NCI-H510A treated with DMSO at 0.1 percent for 48 hours (cell line): Measurements from ENCODE around the gene TIMP2.

ENCODE experiments used
- DNase-seq: peaks from one replicate; lab custom pipeline; 2025; lab: John Stamatoyannopoulos, UW

TIMP2 gene

DNA sequence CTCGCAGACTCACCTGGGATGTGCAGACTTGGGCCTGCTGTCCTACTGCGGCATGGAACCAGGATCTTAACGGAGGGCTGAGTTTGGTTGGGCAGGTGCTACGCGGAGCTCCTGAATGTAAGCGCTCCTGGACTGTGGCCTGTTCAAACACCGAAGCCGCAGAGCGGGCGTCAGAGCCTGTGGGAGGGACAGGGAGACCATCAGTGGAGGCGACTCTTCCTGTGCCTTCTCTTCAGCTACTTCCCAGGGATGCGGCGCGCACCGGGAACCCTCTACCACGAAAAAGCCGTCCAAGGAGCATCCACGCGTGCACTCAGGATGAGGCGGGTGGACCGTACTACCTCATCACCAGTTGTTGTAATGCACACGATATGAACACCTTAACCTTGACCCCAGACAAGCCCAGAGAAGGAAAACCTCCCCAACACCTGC is 86.6 kb downstream of the TIMP2 start:
- peak; percentile 79 for DNase-seq

DNA sequence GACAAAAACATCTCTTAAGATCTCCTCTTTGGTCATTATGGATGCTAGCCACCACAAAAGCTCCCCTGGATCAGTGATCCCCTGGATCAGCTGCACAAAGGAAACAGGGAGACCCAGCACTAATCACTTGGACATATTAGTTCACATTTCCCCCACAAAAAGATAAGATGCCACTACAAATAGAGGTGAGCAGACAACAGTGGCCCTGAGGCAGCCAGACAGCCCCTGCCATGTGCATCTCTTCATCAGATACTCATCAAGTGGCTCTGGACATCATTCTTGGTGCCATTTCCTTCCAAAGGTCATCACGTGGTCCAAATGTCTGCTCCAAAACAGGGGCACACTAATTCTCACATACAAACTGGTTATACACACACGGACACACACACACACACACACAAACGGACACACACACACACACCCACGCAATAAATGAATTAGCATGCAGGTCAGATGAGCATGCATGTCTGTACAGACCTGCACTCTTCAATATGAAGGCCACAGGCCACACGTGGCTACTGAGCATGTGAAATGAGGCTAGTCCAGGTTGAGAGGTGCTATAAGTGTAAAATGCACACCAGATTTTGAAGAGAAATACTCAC is 88.7 kb downstream of the TIMP2 start:
- DNase-seq = no peak

DNA sequence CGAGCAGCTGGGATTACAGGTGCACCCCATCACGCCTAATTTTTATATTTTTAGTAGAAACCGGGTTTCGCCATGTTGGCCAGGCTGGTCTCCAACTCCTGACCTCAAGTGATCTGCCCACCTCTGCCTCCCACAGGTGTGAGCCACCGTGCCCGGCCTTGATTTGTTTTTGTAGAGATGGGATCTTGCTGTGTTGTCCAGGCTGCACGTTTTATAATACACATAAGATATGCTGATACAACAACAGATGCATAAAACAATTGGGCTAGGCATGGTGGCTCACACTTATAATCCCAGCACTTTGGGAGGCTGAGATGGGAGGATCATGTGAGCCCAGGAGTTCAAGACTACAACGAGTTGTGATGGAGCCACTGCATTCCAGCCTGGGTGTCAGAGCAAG is 90.6 kb downstream of the TIMP2 start:
- DNase-seq = no peak

DNA sequence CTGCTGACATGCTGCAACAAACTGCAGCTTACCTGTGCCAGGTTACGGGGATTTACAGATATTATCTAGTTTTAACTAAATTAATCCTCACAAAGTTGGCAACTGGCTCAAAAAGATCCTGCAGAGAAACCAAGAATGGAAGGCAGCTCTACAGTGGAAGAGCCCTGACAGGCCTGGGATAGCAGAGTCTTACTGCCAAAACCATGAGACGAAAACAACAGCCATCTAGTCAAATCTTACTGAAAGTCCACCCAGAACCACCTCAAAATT is 92.7 kb downstream of the TIMP2 start:
- no peak for DNase-seq

DNA sequence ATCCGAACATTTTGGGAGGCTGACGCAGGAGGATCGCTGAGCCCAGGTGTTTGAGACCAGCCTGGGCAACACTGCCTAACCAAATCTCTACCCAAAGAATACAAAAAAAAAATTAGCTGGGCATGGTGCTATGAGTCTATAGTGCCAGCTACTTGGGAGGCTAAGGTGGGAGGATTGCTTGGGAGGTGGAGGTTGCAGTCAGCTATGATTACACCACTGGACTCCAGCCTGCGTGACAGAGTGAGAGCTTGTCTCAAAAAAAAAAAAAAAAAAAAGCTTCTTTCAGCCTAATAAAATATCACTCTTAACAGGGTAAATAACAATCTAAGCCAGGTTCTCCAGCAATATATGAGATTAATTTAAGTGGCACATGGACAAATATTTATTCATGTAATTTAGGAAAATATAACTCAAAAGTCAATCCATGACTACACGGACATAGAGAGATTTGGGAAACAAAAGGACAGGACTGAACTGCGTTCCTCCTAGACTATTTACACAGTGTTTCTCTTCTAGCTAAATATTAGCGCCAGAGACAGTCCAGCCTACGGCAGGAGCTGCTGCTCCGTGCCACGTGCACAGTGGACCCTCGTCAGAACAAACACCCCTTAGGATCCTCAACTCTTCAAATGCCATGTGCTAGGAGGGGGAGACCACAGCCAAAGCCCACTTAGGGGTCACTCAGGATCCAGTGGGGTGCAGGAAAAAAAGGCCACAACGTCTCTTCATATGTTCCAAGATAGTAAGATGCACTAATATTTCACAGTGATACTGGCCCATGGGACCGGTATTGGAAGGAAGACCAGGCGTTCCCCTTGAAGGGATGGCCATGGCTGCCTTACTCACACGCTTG is 93.3 kb downstream of the TIMP2 start:
- no peak for DNase-seq

DNA sequence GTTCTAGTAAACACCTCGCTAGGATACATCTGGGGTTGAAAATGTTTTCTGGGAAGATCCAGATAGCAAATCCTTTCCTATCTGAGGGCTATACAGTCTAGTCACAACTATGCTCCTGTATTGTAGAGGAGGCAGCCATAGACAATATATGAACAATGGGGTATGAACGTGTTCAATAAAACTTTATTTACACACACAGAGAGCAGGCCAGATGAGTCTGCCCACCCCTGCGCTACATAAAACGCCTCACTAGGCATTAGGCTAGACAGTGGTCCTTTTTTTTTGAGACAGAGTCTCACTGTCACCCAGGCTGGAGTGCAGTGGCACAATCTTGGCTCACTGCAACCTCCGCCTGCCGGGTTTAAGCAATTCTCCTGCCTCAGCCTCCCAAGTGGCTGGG is 95.7 kb downstream of the TIMP2 start:
- no peak for DNase-seq

DNA sequence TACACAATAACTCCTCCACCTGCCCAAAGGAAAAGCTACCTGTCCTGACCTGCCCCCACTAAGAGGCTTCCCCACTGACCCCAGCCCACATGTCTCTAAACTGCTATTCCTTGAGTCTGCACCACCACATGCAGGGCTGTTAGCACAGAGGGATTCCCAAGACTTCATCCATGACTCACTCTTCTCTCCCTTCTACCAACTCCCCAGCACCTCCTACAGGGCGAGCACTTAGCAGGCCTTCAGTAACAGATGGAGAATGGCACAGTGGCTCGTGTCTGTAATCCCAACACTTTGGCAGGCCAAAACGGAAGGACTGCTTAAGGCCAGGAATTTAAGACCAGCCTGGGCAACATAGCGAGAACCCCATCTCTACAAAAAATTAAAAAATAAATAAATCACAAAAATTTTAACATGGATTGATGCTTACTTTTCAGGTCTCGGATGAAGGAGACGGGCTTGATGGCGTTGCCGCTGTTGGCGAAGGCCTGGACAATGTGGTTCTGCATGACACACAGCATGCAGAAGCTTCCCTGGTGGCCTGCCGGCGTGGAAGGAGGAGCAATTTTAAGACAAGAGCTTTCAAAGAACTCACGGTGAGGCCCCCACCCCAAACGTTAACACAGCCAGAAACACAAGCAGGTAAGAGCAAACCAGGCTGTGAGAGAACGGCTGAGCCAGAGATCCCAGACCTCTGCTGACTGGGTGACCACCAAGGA is 96.6 kb downstream of the TIMP2 start:
- no peak for DNase-seq

DNA sequence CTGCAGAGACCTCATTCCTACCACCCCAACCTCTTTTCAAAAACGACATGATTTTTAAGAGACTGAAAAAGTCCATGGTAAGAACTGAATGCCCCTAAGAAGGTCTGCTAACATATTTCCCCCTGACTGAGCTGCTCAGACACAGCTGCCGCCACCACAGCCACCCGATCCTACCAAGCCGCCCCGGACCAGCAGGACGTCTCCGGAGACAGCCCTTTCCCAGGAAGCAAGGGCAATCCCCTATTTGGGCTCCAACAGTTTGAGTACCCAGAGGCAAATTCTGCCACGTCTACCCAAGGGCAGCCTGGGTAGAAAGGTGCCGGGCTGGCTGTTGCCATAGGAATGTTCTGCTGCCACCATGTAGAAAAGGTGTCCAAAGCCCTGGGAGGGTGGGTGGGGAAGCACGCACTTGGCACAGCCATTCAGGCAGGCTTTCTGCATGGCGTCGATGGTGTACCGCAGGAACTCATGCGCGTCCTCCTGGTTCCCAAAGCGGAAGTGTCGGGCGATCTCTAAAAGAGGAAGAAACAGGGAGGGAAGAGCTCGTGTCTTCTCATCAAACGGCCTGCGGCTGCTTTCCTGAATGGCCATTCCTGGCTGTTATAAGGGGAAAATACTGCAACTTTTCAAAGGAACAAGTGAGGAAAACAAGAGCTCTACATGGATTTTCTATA is 98.2 kb downstream of the TIMP2 start:
- no peak for DNase-seq

DNA sequence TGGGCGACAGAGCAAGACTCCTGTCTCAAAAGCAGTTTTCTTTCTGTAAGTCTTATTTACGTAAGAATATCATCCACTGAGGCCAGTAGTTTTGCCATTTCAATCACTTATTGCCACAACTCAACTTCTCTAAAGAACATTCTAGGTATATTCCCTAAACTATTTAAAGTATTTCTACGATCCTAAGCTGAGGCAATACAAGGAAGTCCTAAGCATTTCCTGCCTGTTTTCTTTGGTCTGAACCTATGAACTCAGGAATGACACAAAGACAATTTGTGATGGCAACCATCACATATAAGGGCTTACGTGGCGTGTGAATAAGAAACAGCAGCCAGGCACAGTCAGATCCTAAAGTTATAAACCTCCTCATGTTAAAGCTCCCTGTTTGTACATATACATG is 98.8 kb downstream of the TIMP2 start:
- DNase-seq = no peak

DNA sequence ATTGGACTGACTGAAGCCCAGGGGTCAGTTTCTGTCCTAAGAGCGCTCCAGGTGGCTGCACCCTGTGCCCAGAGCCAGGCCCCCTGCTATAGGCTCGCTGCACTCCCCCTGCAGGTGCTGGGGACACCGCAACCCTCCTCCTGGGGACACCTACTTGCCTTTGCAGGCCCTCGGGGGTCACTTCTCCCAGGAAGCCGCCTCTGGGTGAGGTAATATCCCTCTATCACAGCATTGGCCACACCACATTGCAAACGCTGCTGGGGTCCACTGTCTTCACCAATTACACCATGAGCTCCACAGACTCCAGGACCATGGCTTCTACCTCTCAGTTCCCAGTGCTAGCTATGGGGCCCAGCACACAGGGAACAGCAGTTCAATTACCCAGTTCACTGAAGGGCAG is 99.5 kb downstream of the TIMP2 start:
- DNase-seq = no peak

DNA sequence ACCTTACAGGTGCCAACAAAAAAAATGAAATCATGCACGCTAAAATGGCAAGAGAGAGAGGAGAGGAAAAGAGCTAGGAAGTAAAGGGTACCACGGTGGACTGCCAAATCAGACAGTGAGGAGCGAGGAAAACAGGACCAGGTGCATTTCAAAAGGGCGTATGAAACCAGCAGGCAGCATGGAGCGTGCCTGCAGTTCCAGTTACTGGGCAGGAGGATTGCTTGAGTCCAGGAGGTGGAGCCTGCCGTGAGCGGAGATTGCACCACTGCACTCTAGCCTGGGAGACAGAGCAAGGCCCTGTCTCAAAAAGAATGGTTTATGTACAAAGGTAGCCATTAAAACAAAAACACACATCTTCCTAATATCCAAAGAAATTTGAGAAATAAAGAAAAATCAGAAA is 100.9 kb downstream of the TIMP2 start:
- no peak for DNase-seq

DNA sequence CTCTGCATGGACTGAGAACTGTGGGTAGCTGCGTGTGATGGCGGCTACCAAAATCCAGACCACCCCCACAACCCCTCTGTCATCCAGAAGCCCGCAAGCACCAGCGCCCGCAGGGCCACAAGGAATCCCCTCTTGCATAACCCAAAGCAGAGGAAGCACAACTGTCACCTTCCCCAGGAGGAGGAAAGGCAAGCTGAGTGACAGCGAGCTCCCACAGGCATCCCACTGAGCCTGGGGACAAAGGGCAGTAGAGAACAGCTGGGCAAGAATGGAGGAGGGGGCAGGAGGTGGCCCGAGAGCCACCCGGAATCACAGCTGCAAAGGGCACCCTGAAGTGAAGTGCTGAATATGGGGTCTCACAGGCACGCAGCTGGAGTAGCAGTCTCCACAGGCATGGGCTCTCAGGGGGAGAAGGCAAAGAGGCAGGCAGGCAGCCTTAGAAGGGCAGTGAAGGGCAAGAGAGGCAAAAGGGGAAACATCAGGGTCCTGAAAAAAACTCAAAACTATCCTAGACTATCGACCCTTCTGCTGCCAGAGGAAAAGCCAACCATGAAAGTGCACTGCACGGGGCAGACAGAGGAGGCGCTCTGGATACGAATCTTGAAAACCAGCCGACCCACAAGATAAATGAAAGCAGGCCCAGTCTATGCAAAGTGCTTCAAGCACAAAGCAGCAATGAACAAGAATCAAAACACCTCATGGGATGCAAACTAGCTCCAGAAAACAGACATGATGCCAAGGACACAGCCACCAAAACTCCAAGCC is 101.7 kb downstream of the TIMP2 start:
- no peak for DNase-seq

DNA sequence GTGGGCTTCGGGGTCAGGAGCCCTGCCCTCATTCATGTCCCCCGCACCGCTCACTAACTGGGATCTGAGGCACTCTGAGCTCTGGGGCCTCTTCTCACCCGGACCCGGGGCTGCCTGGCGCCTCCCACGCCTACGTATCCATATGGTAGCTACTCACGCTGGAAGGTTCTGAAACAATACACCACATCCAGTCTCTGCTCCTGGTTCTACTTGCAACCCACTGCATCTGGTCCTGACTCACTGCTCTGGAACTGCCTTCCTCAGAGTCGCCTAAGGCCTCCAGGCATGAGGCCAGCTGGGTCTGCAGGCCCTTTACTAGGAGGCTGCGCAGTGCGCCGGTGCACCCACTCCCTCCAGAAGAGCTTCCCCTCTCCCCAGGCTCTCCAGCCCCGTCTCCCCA is 102.6 kb downstream of the TIMP2 start:
- no peak for DNase-seq

DNA sequence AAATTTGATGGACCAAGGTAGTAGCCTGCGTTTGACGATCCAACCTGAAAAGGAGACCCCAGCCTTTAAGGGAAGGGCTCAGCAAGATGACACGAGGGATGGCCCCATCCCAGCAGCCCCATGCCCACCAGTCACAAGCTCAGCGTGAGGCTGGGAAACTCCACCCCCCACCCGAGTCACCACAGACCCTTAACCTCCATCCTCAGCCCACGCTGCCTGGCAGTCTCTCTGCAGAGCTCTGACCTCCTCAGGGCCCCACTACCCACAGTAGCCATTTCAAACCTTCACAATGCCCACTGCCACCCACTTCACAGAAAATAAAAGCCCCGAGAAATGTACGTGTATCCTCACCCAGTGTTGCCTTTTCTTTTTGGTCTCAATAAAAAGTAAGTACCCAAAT is 103.2 kb downstream of the TIMP2 start:
- DNase-seq = no peak

DNA sequence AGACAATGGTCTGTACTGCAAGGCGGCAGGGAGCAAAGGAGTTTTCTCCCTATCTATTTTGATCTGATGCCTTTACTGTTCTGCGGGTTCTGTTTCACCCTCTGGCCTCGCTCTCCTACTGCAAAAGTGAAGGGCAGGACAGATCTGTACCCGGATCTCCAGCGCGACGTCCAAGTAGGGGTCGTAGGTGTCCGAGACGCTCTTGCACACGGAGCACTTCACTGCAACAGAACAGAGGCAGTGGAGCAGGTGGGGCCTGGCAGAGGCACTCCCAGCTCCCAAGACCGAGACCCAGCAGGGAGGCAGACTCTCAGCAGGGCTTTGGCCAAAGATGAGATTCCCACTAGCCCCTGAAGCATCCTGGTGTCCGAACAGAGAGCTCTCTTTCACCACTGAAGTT is 104.3 kb downstream of the TIMP2 start:
- no peak for DNase-seq

DNA sequence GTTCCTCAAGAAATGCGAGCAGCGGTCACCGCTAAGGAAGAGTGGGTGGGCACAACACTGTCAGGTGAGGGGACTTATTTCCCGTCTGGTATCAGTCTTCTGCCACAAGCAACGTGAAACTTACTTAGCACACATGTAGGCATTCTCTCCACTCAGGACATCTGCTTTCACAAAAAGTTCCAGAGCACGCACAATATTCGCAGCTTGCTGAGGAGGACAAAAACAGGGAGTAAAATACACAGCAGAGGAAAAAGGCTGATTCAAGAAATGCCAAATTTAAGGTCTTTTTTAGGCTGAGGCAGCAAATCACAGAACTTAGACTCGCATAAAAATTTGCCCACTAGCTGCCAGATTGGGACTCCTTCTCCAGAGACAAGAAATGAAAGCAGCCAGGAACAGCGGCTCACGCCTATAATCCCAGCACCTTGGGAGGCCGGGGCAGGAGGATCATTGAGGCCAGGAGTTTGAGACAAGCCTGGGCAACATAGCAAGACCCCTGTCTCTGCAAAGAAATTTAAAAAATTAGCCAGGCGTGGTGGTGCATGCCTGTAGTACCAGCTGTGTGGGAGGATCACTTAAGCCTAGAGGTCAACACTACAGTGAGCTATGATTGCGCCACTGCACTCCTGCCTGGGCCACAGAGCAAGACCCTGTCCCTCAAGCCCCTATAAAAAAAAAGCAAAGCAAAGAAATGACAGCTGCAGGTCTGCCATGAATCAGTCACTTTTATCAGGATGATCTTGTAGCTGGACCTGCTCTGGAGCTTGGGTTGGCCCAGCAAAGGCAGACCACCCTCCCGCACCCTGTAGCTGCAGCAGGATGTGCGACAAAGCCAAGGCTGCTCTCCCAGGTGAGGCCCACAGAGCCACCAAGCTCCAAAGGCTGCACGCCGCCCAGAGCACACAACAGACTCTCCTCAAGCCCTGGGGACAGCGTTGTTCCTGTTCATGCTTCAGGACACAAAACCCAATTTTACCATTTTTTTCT is 105.1 kb downstream of the TIMP2 start:
- no peak for DNase-seq

DNA sequence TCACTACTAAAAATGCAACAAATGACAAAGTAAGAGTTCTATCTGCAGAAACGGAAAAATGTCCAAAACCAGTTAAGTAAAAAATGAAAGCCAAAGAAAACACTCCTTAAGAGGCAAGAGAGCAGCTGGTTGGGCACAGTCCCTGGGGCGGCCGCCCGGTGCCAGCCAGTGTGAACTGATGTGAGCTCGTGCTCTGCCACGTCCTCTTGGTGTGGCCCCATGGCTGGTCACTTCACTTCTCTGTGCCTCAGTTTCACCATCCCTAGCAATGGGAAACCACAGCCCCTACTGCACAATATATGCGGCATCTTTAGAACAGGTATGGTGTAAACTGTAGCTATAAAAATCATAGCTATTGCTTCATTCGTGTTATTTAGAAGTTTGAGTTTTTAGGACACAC is 105.8 kb downstream of the TIMP2 start:
- no peak for DNase-seq

DNA sequence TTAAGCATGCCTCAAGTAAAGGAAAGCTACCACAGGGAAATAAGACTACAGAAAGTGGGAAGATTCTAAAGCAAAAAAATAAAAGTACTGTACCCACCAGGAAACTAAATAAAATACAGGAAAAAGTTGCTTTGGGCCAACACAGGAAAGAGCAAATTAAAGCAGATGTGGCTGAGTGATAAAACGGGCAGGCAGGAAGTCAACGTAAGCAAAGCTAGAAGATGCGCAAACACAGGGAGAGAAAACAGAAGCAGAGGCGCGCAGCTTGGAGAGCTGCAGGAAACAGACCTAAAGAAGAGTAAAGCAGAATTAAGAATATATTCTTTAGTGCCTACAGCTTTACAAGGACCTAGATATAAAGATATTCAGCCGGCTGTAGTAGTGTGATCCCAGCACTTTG is 106.3 kb downstream of the TIMP2 start:
- no peak for DNase-seq

DNA sequence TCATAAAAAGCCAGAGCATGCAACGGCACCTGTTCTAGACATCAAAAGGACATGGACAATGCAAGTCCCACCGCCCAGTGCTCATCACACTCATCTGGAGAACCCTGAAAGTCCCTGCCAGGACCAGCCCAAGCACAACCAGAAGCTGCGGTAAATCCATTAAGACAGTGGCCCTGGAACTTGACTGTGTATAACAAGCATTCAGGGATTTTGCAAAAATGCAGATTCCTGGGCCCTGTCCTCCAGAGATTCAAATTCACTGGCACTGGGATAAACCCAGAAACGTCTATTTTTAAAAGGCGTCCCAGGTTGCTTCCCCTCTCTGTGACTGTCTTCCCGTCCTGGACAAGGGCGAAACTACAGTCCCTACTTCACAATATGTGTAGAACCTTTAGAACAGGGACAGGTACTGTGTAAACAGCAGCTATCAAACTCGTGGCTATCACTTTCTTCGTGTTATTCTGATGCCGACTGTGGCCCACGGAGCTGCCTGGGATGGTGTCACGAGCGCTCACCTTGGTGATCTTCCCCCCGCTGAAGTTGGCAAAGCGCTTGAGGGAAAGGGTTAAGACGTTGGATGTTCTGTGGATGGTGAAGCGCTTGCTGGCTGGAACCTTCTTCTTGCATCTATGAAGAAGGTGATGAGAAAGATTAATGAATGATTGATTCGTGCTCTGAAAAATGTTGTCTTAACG is 106.9 kb downstream of the TIMP2 start:
- no peak for DNase-seq

DNA sequence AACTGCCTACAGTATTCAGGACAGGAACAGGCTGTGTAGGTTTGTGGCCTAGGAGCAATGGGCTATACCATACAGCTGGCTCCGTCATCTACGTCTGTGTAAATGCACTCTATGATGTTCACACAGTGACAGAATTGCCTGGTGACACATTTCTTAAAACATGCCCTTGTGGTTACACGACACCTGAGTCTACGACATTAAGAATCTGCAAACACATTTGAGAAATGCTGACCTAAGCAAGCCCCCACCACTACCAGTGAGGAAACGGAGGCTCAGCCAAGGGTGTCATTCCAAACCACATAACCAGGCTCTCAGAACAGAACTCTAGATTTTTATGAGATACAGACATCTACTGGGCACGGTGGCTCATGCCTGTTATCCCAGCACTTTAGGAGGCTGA is 108.1 kb downstream of the TIMP2 start:
- DNase-seq = no peak
